ENCODE data around the gene PM20D2.
"Not testable (repeated sequence)": the region's sequence is repeated elsewhere in the genome, so short reads cannot be mapped to it uniquely, and the experiment has no call there.

PM20D2 gene, protein sequence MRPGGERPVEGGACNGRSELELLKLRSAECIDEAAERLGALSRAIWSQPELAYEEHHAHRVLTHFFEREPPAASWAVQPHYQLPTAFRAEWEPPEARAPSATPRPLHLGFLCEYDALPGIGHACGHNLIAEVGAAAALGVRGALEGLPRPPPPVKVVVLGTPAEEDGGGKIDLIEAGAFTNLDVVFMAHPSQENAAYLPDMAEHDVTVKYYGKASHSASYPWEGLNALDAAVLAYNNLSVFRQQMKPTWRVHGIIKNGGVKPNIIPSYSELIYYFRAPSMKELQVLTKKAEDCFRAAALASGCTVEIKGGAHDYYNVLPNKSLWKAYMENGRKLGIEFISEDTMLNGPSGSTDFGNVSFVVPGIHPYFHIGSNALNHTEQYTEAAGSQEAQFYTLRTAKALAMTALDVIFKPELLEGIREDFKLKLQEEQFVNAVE

DNA sequence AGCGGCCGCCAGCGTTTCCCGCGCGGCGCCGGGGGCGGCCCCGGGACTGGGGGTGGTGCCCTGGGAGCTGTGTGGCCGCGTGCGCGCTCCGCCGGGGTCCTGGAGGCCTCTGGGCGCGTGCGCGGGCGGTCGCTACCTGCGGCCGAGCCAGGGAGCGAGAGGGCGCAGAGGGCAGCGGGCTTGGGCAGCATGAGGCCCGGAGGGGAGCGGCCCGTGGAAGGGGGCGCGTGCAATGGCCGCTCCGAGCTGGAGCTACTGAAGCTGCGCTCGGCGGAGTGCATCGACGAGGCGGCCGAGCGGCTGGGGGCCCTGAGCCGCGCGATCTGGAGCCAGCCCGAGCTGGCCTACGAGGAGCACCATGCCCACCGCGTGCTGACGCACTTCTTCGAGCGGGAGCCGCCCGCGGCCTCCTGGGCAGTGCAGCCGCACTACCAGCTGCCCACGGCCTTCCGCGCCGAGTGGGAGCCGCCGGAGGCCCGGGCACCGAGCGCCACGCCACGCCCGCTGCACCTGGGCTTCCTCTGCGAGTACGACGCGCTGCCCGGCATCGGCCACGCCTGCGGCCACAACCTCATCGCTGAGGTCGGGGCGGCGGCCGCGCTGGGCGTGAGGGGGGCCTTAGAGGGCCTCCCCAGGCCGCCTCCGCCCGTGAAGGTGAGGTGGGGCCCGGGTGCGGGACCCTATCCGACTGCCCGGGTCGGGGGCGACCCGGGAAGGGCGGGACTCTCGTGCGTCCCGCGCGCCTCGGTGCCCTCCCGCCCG, at the start of gene PM20D2:
Gene PM20D2, plus strand, starts transcription at position 100 of the 762 bp plus-strand sequence. Its CDS starts 90 bp downstream, at position 190.
- DNase-seq = peak; percentile 53

DNA sequence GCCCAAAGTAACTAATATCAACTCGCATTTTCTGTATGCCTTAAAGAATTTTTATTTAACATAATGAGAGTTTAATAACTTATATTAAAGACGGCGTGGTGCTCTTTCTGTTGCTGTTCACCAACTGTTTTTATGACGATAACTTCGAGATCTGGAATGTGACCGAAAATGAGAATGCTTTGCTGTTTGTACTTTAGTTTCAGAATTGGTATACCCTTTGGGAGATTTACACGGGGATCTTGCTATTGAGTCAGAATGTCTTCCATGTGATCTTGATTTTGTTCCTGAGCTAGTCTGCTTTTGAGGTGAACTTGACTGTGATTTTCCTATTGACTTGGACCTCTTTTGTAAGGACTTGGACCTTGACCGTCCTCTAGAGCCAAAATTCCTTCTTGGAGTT, 47.4 kb upstream of the PM20D2 start:
- DNase-seq = no peak

GRCh38 chr6:89100114-89100513, 45.7 kb upstream of the PM20D2 start:
- DNase-seq = no peak

DNA sequence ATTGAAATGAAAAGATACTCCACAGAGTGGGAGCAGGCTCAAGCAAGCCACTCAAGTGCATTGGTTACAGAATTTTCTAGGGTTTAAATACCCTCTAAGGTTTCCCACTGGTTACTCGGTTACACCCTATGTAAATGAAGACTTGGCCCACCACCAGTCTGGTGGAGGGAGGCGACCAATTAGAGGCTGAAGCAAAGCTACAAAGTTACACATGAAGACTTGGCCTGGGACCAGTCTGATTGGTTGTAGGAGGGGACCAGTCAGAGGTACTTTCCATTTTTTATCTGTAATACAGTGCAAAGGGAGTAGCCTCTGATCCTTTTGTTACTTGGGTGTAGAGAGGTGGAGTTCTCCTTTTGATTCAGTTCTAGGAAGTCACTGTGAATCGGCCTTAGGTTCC, 35.6 kb upstream of the PM20D2 start:
- no peak for DNase-seq

DNA sequence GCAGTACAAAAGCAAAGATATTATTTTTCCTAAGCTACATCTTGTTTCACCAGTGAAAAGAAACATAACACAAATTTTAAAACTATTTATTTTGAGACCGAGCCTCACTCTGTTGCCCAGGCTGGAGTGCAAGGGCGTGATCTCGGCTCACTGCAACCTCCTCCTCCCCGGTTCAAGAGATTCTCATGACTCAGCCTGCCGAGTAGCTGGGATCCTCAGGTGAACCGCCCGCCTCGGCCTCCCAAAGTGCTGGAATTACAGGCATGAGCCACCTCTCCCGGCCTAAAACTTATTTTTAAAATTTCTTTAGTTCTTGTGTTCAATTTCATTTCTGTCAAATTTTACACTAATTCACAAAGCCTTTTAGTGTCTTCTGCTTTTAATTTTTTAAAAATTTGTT, 33.9 kb upstream of the PM20D2 start:
- DNase-seq = no peak

DNA sequence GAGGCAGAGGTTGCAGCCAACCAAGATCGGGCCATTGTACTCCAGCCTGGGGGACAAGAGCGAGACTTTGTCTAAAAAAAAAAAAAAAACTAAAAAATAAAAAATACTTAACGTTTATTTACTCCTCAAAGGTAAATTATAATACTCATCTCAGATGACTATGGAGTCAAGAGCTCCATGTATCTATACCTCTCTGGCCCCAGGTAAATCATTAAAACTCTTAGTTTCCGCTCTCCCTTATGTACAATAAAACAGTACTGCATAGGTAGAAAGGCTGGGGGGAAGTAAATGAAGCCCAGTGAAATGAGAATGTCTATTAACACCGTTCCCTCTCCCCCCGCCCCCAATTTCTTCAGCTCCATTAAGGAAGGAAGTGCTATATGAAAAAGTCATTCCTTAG, 29.2 kb upstream of the PM20D2 start:
- DNase-seq = no peak

DNA sequence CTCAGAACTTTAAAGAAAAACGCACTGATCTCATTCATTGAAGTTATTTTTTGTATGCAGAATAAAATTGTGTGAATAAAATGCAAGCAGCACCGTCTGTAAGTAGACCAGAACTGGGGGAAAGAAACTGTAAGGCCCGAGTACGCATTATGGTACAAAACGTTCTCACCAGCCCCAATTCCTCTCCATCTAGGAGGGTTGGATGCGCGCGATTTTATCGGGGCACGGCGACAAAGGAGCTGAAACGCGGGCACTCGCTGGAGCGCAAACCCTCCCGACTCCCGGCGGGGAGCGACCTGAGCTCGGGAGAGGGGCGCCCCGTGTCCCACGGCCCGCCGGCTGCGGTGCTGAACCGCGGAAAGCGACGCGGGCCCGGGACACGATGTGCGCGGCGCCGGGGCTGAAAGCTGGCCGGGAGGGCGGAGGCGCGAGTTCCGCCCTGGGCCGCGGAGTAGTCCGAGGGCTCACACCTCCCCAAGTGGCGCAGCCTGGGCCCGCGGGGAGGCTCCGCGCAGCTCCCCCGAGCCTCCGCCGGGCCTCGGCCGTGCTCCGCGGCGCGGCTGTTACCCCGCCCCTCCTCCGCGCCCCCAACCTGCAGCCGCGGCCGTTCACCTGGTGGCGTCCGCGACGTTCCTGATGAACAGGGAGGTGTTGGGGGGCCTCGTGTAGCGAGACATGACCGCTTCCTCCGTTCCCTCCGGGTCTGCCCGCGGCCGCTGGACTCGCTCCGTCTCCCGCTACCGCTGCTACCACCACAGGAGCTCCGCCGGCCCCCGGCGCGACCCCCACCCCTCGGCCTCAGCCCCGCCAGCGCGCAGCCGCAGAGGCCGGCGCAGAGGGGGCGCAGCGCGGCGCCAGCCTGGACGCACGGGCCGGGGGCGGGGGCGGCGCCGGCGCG, 28.4 kb upstream of the PM20D2 start, which contains the start of gene SRSF12:
Gene SRSF12, minus strand, starts transcription at position 861 of the 898 bp plus-strand sequence. Its CDS starts 184 bp downstream, at position 677.
- DNase-seq = peak; percentile 21

DNA sequence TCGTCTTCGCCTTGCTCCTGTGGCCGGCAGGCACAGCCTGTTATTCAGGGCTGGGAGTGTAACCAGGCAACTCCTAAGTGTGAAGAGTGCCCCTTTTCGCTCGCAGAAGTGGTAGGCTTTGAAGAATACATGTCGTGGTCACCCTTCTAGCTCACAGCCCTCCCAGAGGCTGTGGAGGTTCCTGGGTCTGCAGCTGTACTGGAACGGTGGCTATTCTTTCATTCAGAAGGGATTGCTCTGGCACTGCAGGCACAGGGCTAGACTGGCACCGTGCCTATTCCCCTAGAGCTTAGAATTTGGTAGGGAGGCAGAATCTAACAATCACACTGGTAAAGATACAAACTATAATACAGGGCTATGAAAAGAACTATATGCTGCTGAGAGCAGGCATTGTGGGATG, 26.9 kb upstream of the PM20D2 start:
- DNase-seq = no peak

GRCh38 chr6:89120371-89120770, 25.5 kb upstream of the PM20D2 start:
- DNase-seq = no peak

GRCh38 chr6:89121934-89122333, 23.9 kb upstream of the PM20D2 start:
- no peak for DNase-seq

GRCh38 chr6:89122625-89123024, 23.2 kb upstream of the PM20D2 start:
- DNase-seq = no peak

DNA sequence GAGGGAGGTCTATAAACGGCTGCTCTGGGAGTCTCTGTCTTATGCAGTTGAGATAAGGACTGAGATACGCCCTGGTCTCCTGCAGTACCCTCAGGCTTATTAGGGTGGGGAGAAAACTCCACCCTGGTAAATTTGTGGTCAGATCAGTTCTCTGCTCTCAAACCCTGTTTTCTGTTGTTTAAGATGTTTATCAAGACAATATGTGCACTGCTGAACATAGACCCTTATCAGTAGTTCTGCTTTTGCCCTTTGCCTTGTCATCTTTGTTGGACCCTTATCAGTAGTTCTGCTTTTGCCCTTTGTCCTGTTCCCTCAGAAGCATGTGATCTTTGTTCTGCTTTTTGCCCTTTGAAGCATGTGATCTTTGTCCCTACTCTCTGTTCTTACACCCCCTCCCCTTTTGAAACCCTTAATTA, 17.6 kb upstream of the PM20D2 start:
- not testable (repeated sequence) for DNase-seq

DNA sequence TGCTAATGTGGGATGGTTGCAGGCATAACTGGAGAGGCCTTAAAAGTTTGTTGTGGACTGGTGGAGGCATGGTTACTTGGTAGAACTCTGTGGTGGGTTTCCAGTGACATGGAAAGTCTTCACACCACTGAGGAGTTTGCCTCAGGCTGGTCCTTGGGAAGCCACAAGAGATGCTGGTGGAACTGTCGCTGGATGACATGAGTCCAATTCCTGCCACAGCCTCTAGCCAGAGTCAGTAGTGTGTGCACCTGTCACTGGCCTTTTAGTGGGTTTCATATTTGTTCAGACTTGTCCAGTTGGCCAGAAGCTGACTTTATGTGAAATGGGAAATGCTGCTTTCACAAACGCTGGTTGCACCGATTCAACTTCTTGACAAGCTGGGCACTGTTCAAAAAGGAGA, 14.3 kb upstream of the PM20D2 start:
- no peak for DNase-seq

- no peak for DNase-seq
Measured at GRCh38 chr6:89132057-89132456, 13.8 kb upstream of the PM20D2 start.

DNA sequence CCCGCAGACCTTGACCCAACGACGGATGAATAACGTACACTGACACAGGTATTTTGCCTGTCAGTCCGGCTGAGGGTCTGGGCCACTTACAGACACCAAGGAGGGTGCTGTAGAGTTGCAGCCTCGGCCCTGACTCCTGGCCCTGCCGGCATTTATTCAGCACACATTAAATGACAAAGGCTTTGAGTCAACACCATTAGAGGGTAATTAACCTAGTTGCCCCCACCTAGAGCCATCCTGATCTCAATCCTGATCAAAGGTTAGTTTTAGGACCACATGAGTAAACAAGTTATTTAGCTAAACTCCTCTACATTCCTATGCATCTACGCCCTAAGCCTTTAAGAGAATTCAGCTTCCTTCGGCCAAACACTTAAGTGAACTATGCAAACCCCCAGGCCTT, 11.9 kb upstream of the PM20D2 start:
- no peak for DNase-seq

GRCh38 chr6:89134723-89135122, 11.1 kb upstream of the PM20D2 start:
- no peak for DNase-seq

DNA sequence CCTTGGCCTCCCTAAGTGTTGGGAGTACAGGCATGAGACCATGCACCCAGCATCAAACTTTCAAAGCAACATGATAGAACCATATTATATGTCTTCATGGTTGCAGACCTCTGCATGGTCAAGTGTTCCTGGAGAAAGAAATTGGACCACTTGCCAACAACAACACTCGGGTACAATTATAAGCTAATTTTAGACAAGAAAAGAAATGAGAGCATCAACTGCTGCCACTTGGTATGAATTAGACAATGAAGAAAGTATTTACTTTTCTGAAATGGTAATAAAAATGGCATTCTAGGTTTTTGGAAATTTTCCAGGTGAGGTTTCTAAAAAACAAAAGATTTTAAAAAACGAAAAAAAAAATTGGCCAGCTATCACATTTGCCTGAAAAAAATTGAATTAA, 7.7 kb upstream of the PM20D2 start:
- no peak for DNase-seq

GRCh38 chr6:89139509-89140346, 6.1 kb upstream of the PM20D2 start:
- DNase-seq = no peak

GRCh38 chr6:89140347-89141156, 5.3 kb upstream of the PM20D2 start:
- no peak for DNase-seq

DNA sequence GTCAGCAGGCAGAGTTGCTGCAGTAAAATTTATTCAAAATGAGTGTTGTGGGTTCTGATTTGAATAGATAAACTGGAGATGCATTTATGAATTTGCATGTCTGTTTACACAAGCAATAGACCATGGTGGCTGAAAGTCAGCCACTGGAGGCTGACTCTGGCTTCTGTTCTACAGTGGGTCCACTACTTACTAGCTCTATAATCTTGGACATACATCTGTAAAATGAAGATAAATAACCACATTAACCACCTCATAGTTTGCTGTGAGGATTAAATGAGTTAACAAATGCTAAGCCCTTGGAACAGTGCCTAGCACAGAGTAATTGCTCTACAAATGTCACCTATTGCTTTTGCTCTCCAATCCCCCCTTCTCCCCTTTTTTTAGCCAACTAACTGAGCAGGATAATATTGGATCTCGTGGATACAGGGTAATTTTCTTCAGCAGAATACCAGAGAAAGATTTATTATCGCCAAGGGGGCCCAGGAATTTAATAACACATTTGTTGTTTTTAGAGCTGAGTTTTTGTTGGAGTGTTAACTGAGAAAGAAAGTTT, 1.4 kb upstream of the PM20D2 start:
- DNase-seq = no peak

All from activated gamma-delta T cell treated with Interleukin-2 at 50 U/mL for 16 hours (primary cell).